GM23338 (cell line): ENCODE results near the gene TOM1L1. TPM values are rescaled to one million over a fixed set of nuclear protein-coding genes. Genes with fewer than 3 reads are reported as not detected.

Experiments
- ATAC-seq: fragments of 200-7000 bp; cut with Tn5 transposase; 3 replicates; pipeline ENCODE4 v1.9.1; 2020
- DNase-seq: peaks from one replicate; pipeline ENCODE4 v3.0.0-alpha.2; 2015; ENCODE audit warnings: low spot score
- H2AFZ ChIP-seq: fragments of 200-600 bp; sonication (generic); 2 replicates; pipeline ENCODE4 v1.8.0; 2016; ENCODE audit warnings: antibody characterized with exemption, mild to moderate bottlenecking, moderate library complexity
- H3F3A ChIP-seq: fragments of 200-600 bp; sonication (generic); replicated peaks from 2 replicates; pipeline ENCODE4 v1.8.0; 2017; ENCODE audit warnings: antibody characterized with exemption, mixed run types, low read depth
- H3K27ac ChIP-seq: fragments of 200-600 bp; sonication (generic); 2 replicates; pipeline ENCODE4 v1.6.1; 2016; ENCODE audit warnings: low read depth
- H3K27me3 ChIP-seq: fragments of 200-600 bp; sonication (generic); 2 replicates; pipeline ENCODE4 v1.8.0; 2016; ENCODE audit warnings: mild to moderate bottlenecking, mixed run types, moderate library complexity; ENCODE audit not compliant: insufficient read depth
- H3K36me3 ChIP-seq: fragments of 200-600 bp; sonication (generic); 2 replicates; pipeline ENCODE4 v1.8.0; 2016; ENCODE audit warnings: mild to moderate bottlenecking; ENCODE audit not compliant: insufficient read depth
- H3K4me1 ChIP-seq: fragments of 200-600 bp; sonication (generic); 2 replicates; pipeline ENCODE4 v1.8.0; 2016; ENCODE audit warnings: mild to moderate bottlenecking, moderate library complexity; ENCODE audit not compliant: insufficient read depth
- H3K4me2 ChIP-seq: fragments of 200-600 bp; sonication (generic); 2 replicates; pipeline ENCODE4 v1.7.1; 2017; ENCODE audit warnings: mixed run types
- H3K4me3 ChIP-seq: fragments of 200-600 bp; sonication (generic); 2 replicates; pipeline ENCODE4 v1.6.1; 2016; ENCODE audit warnings: mixed run types
- H3K79me2 ChIP-seq: fragments of 200-600 bp; sonication (generic); replicated peaks from 2 replicates; pipeline ENCODE4 v1.8.0; 2017; ENCODE audit warnings: mild to moderate bottlenecking; ENCODE audit not compliant: insufficient read depth
- H3K9me2 ChIP-seq: fragments of 200-600 bp; sonication (generic); 2 replicates; pipeline ENCODE4 v1.8.0; 2017; ENCODE audit not compliant: insufficient read depth
- H4K20me1 ChIP-seq: fragments of 200-600 bp; sonication (generic); replicated peaks from 2 replicates; pipeline ENCODE4 v1.8.0; 2017; ENCODE audit warnings: mild to moderate bottlenecking; ENCODE audit not compliant: insufficient read depth
- H3K27ac Mint-ChIP-seq: 2 replicates; pipeline ENCODE4 v1.8.0; 2020; ENCODE audit warnings: inconsistent platforms, mild to moderate bottlenecking, moderate library complexity, mixed read lengths
- H3K27me3 Mint-ChIP-seq: 3 replicates; pipeline ENCODE4 v1.8.0; 2022; ENCODE audit warnings: low read depth, mild to moderate bottlenecking, moderate library complexity, mixed read lengths, inconsistent platforms; ENCODE audit not compliant: insufficient read depth, poor library complexity
- H3K36me3 Mint-ChIP-seq: 3 replicates; pipeline ENCODE4 v1.8.0; 2021; ENCODE audit warnings: low read depth, mild to moderate bottlenecking, inconsistent platforms, moderate library complexity, mixed read lengths
- H3K4me1 Mint-ChIP-seq: 3 replicates; pipeline ENCODE4 v1.8.0; 2020; ENCODE audit warnings: mild to moderate bottlenecking, inconsistent platforms, mixed read lengths
- H3K4me3 Mint-ChIP-seq: 3 replicates; pipeline ENCODE4 v1.8.0; 2021; ENCODE audit warnings: moderate library complexity, mild to moderate bottlenecking, inconsistent platforms, mixed read lengths
- H3K9me3 Mint-ChIP-seq: 3 replicates; pipeline ENCODE4 v1.8.0; 2020; ENCODE audit warnings: moderate library complexity, mild to moderate bottlenecking, inconsistent platforms, mixed read lengths
- CREB1 ChIP-seq: fragments of 250-450 bp; sonication (Bioruptor Pico); IDR thresholded peaks from 2 replicates; pipeline ENCODE4 v1.5.0; 2020; ENCODE audit warnings: low read depth, mild to moderate bottlenecking, moderate library complexity
- EZH2 ChIP-seq: fragments of 200-600 bp; sonication (generic); IDR thresholded peaks from one replicate; pipeline ENCODE4 v1.8.0; 2017; ENCODE audit warnings: antibody characterized with exemption, mild to moderate bottlenecking, low read depth; ENCODE audit not compliant: unreplicated experiment
- EZH2phosphoT487 ChIP-seq: fragments of 200-600 bp; sonication (generic); IDR thresholded peaks from one replicate; pipeline ENCODE4 v1.8.1; 2018; ENCODE audit warnings: antibody characterized with exemption; ENCODE audit not compliant: unreplicated experiment
- JUNB ChIP-seq: IDR thresholded peaks from one replicate; pipeline ENCODE4 v1.6.1; 2016; ENCODE audit warnings: antibody characterized with exemption; ENCODE audit not compliant: unreplicated experiment
- NANOG ChIP-seq: IDR thresholded peaks from 2 replicates; pipeline ENCODE4 v1.6.1; 2016; ENCODE audit warnings: antibody characterized with exemption, borderline replicate concordance
- POLR2AphosphoS5 ChIP-seq: IDR thresholded peaks from 2 replicates; pipeline ENCODE4 v1.6.1; 2016; ENCODE audit warnings: antibody characterized with exemption, low read depth
- STAT1 ChIP-seq: IDR thresholded peaks from one replicate; pipeline ENCODE4 v1.6.1; 2016; ENCODE audit warnings: antibody characterized with exemption; ENCODE audit not compliant: unreplicated experiment
- ZNF114 ChIP-seq: fragments of 250-450 bp; sonication (Bioruptor Pico); IDR thresholded peaks from 2 replicates; pipeline ENCODE4 v1.5.0; 2020; ENCODE audit warnings: mild to moderate bottlenecking, moderate library complexity
- polyA plus RNA-seq: library from polyadenylated mRNA; unstranded; fragments of >200 nt; fragmentation: Nextera tagmentation; extraction: Ambion mirVana; gene quantifications from 2 replicates; pipeline ENCODE4 v1.2.1, GENCODE V29; 2016
- total RNA-seq: library from RNA; depleted of rRNA; stranded (reverse); fragments of >200 nt; shearing (Covaris generic); gene quantifications from 2 replicates; pipeline ENCODE4 v1.2.3, GENCODE V29; 2014
- TF ChIP-seq, protein P1 (sequence below), 2 experiments: fragments of 200-600 bp in 1 of 2; sonication (generic) in 1 of 2; conservative IDR thresholded peaks; 2 replicates each; pipeline versions ENCODE4 v1.5.1 to v1.6.1; 2016 to 2017; ENCODE audit warnings: antibody characterized with exemption in 2 of 2, low read depth in 2 of 2, mild to moderate bottlenecking in 2 of 2, moderate library complexity in 1 of 2
- TF ChIP-seq, protein P2 (sequence below): IDR thresholded peaks from 2 replicates; pipeline ENCODE4 v1.6.1; 2016; ENCODE audit warnings: antibody characterized with exemption
- TF ChIP-seq, protein P3 (sequence below): IDR thresholded peaks from one replicate; pipeline ENCODE4 v1.6.1; 2018; ENCODE audit warnings: antibody characterized with exemption; ENCODE audit not compliant: unreplicated experiment

Gene TOM1L1
- total and polyA plus RNA-seq, 2 experiments from 2014 or later = 46.8 to 58.0 TPM

DNA sequence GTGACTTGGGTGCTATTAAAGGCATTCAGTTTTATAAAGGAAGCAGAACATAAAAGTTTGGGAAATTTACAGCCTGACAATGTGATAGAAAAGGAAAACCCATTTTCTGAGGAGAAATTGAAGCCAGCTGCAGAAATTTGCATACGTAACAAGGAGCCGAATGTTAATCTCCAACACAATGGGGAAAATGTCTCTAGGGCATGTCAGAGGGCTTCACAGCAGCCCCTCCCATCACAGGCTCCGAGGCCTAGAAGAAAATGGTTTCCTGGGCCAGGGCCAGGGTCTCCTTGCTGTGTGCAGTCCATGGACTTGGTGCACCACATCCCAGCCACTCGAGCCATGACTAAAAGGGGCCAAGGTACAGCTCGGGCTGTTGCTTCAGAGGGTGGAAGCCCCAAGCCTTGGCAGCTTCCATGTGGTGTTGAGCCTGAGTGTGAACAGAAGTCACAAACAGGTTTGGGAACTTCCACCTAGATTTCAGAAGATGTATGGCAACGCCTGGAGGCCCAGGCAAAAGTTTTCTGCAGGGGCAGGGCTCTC, 23.9 kb upstream of the TOM1L1 start:
- no peaks in the 10 kb centered on the region for H3K27me3 Mint-ChIP-seq
- no peaks in the 10 kb centered on the region; the same call in 1 of the 2 replicates for H3K4me1 ChIP-seq
- ATAC-seq (no peak), DNase-seq (peak; percentile 26)
- H3K4me2 ChIP-seq = no peak overlapping the region
- H3K4me3 ChIP-seq = no peak overlapping the region
- no peaks in the 10 kb centered on the region for H3F3A ChIP-seq
- no peak overlapping the region; the same call in 1 of the 2 replicates for H2AFZ ChIP-seq
- no peaks in the 10 kb centered on the region for H3K27me3 ChIP-seq
- no peak overlapping the region for H3K27ac ChIP-seq
- H3K4me3 Mint-ChIP-seq = no peak overlapping the region; the same call in 2 of the 3 replicates
- H3K9me3 Mint-ChIP-seq = peaks cover 29% of the 10 kb centered on the region
- no peak for TF ChIP-seq ZNF114
- TF ChIP-seq, protein P1, sequence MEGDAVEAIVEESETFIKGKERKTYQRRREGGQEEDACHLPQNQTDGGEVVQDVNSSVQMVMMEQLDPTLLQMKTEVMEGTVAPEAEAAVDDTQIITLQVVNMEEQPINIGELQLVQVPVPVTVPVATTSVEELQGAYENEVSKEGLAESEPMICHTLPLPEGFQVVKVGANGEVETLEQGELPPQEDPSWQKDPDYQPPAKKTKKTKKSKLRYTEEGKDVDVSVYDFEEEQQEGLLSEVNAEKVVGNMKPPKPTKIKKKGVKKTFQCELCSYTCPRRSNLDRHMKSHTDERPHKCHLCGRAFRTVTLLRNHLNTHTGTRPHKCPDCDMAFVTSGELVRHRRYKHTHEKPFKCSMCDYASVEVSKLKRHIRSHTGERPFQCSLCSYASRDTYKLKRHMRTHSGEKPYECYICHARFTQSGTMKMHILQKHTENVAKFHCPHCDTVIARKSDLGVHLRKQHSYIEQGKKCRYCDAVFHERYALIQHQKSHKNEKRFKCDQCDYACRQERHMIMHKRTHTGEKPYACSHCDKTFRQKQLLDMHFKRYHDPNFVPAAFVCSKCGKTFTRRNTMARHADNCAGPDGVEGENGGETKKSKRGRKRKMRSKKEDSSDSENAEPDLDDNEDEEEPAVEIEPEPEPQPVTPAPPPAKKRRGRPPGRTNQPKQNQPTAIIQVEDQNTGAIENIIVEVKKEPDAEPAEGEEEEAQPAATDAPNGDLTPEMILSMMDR (conservative IDR thresholded peaks at IDR 0.05; ENCODE audit: low read depth in 2 of 2) = no peak
- TF ChIP-seq, protein P2, sequence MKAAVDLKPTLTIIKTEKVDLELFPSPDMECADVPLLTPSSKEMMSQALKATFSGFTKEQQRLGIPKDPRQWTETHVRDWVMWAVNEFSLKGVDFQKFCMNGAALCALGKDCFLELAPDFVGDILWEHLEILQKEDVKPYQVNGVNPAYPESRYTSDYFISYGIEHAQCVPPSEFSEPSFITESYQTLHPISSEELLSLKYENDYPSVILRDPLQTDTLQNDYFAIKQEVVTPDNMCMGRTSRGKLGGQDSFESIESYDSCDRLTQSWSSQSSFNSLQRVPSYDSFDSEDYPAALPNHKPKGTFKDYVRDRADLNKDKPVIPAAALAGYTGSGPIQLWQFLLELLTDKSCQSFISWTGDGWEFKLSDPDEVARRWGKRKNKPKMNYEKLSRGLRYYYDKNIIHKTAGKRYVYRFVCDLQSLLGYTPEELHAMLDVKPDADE = no peak
- TF ChIP-seq, protein P3, sequence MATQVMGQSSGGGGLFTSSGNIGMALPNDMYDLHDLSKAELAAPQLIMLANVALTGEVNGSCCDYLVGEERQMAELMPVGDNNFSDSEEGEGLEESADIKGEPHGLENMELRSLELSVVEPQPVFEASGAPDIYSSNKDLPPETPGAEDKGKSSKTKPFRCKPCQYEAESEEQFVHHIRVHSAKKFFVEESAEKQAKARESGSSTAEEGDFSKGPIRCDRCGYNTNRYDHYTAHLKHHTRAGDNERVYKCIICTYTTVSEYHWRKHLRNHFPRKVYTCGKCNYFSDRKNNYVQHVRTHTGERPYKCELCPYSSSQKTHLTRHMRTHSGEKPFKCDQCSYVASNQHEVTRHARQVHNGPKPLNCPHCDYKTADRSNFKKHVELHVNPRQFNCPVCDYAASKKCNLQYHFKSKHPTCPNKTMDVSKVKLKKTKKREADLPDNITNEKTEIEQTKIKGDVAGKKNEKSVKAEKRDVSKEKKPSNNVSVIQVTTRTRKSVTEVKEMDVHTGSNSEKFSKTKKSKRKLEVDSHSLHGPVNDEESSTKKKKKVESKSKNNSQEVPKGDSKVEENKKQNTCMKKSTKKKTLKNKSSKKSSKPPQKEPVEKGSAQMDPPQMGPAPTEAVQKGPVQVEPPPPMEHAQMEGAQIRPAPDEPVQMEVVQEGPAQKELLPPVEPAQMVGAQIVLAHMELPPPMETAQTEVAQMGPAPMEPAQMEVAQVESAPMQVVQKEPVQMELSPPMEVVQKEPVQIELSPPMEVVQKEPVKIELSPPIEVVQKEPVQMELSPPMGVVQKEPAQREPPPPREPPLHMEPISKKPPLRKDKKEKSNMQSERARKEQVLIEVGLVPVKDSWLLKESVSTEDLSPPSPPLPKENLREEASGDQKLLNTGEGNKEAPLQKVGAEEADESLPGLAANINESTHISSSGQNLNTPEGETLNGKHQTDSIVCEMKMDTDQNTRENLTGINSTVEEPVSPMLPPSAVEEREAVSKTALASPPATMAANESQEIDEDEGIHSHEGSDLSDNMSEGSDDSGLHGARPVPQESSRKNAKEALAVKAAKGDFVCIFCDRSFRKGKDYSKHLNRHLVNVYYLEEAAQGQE = no peak
- H3K4me1 Mint-ChIP-seq = peaks cover 13% of the 10 kb centered on the region
- H3K9me2 ChIP-seq = peaks cover 16% of the 10 kb centered on the region
- H4K20me1 ChIP-seq = no peaks in the 10 kb centered on the region
- peaks cover 23% of the 10 kb centered on the region for H3K36me3 Mint-ChIP-seq
- H3K36me3 ChIP-seq = peaks cover 7% of the 10 kb centered on the region; the same call in 1 of the 2 replicates
- no peak overlapping the region for H3K27ac Mint-ChIP-seq
- H3K79me2 ChIP-seq = no peaks in the 10 kb centered on the region

DNA sequence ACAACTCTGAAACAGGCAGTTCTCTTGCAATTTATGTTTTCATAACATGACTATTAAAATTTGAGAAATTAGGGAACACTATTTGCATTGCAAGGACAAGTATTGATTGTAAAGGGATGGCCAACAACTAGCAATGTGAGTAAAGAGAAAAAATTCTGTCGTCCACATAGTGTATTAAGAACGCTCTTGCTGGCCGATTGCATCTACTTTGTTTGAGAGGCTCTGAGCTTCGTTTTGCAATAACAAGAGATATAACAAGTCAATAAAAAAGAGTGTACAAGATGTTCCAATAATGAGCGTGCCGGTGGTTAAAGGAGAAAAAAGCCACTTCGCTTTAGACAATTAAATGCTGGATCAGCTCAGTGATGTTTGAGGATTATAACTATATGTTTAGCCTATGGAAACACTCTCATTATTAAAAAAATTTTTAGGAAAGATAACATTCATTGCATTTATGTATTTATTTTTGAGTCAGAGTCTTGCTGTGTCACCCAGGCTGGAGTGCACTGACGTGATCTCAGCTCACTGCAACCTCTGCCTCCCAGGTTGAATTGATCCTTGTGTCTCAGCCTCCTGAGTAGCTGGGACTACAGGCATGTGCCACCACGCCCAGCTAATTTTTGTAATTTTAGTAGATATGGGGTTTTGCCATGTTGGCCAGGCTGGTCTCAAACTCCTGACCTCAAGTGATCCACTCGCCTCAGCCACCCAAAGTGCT, 19.2 kb upstream of the TOM1L1 start:
- no peak overlapping the region for H3K4me3 Mint-ChIP-seq
- peaks cover 17% of the 10 kb centered on the region for H3K9me3 Mint-ChIP-seq
- Histone ChIP-seq H3K4me2 (no peak overlapping the region), H3K27ac (no peak overlapping the region), H3K9me2 (peaks cover 16% of the 10 kb centered on the region), H3F3A (no peaks in the 10 kb centered on the region), H2AFZ (no peak overlapping the region), H3K27me3 (no peaks in the 10 kb centered on the region), H3K4me3 (no peak overlapping the region), H3K36me3 (peaks cover 3% of the 10 kb centered on the region; the same call in 1 of the 2 replicates), H3K79me2 (no peaks in the 10 kb centered on the region), H3K4me1 (peaks cover 3% of the 10 kb centered on the region; the same call in 1 of the 2 replicates), H4K20me1 (no peaks in the 10 kb centered on the region)
- DNase-seq (no peak), ATAC-seq (no peak)
- H3K4me1 Mint-ChIP-seq = peaks cover 5% of the 10 kb centered on the region; the same call in 2 of the 3 replicates
- no peak overlapping the region for H3K27ac Mint-ChIP-seq
- no peaks in the 10 kb centered on the region for H3K27me3 Mint-ChIP-seq
- peaks cover 14% of the 10 kb centered on the region for H3K36me3 Mint-ChIP-seq
- no peak for TF ChIP-seq JUNB
- TF ChIP-seq EZH2 = no peak
- no peak for TF ChIP-seq POLR2AphosphoS5
- TF ChIP-seq CREB1 = no peak
- TF ChIP-seq STAT1 = no peak
- no peak for TF ChIP-seq NANOG
- TF ChIP-seq, protein P1 (conservative IDR thresholded peaks at IDR 0.05; ENCODE audit: low read depth in 2 of 2) = no peak
- TF ChIP-seq, protein P2 = no peak
- no peak for TF ChIP-seq ZNF114
- no peak for TF ChIP-seq EZH2phosphoT487
